ENCODE data around the gene WDR27. TPM values are rescaled to one million over a fixed set of nuclear protein-coding genes. Genes with fewer than 3 reads are reported as not detected.

WDR27 gene
- total RNA-seq, 1 donor, result 18.1 TPM

- no peak for TF ChIP-seq CTCF (IDR thresholded peaks at IDR 0.05; ENCODE audit: insufficient read depth, low read depth, low read length)
- no peak overlapping the region for H3K4me3 ChIP-seq (ENCODE audit: low read depth, low read length)
- DNase-seq (ENCODE audit: low read depth), result no peak
Observed at GRCh38 chr6:169651498-169651897, 50.3 kb downstream of the WDR27 start.

GRCh38 chr6:169650959-169651292 lies 50.9 kb downstream of the WDR27 start:
- TF ChIP-seq CTCF (IDR thresholded peaks at IDR 0.05; ENCODE audit: insufficient read depth, low read depth, low read length), result no peak
- DNase-seq (ENCODE audit: low read depth), result no peak
- H3K4me3 ChIP-seq (ENCODE audit: low read depth, low read length), result no peak overlapping the region

- no peak for DNase-seq (ENCODE audit: low read depth)
- TF ChIP-seq CTCF (IDR thresholded peaks at IDR 0.05; ENCODE audit: insufficient read depth, low read depth, low read length), result no peak
- no peak overlapping the region for H3K4me3 ChIP-seq (ENCODE audit: low read depth, low read length)
Observed at GRCh38 chr6:169650241-169650958, 51.4 kb downstream of the WDR27 start.

- no peak for DNase-seq (ENCODE audit: low read depth)
- no peak overlapping the region for H3K4me3 ChIP-seq (ENCODE audit: low read depth, low read length)
- TF ChIP-seq CTCF (IDR thresholded peaks at IDR 0.05; ENCODE audit: insufficient read depth, low read depth, low read length), result no peak
Observed at GRCh38 chr6:169648617-169649016, 53.2 kb downstream of the WDR27 start.

- no peak for DNase-seq (ENCODE audit: low read depth)
- TF ChIP-seq CTCF (IDR thresholded peaks at IDR 0.05; ENCODE audit: insufficient read depth, low read depth, low read length), result no peak
- no peak overlapping the region for H3K4me3 ChIP-seq (ENCODE audit: low read depth, low read length)
Observed at GRCh38 chr6:169648092-169648491, 53.7 kb downstream of the WDR27 start.

- H3K4me3 ChIP-seq (ENCODE audit: low read depth, low read length), result no peak overlapping the region
- no peak for TF ChIP-seq CTCF (IDR thresholded peaks at IDR 0.05; ENCODE audit: insufficient read depth, low read depth, low read length)
- DNase-seq (ENCODE audit: low read depth), result no peak
Observed at GRCh38 chr6:169647637-169648036, 54.2 kb downstream of the WDR27 start.

All from fibroblast of villous mesenchyme (primary cell).